Fibroblast of lung (primary cell): ENCODE results near the gene CHST11. TPM values are rescaled to one million over a fixed set of nuclear protein-coding genes. Genes with fewer than 3 reads are reported as not detected.
A peak's percentile ranks its signal among the peaks of the same experiment; 100 is the strongest.

Source experiments
- DNase-seq, 2 donors: peaks; one replicate each; pipeline versions ENCODE4 v3.0.0 to v3.0.0-alpha.2; 2010; ENCODE audit warnings: low read depth in 2 of 2
- H2AFZ ChIP-seq: 2 replicates; pipeline ENCODE4 v1.5.1; 2012; ENCODE audit warnings: low read length, control low read depth, inconsistent platforms
- H3K27ac ChIP-seq: 2 replicates; pipeline ENCODE4 v1.5.1; 2011; ENCODE audit warnings: low read length, control low read depth; ENCODE audit not compliant: insufficient read depth
- H3K27me3 ChIP-seq: 2 replicates; pipeline ENCODE4 v1.5.1; 2011; ENCODE audit warnings: mild to moderate bottlenecking, low read length; ENCODE audit not compliant: control insufficient read depth, insufficient read depth
- H3K36me3 ChIP-seq: 2 replicates; pipeline ENCODE4 v1.5.1; 2011; ENCODE audit warnings: low read length; ENCODE audit not compliant: control insufficient read depth, insufficient read depth
- H3K4me1 ChIP-seq: 2 replicates; pipeline ENCODE4 v1.5.1; 2011; ENCODE audit warnings: low read length; ENCODE audit not compliant: control insufficient read depth, insufficient read depth; ENCODE audit errors: extremely low read depth
- H3K4me2 ChIP-seq: 2 replicates; pipeline ENCODE4 v1.5.1; 2011; ENCODE audit warnings: low read length, control low read depth; ENCODE audit not compliant: insufficient read depth; ENCODE audit errors: extremely low read depth
- H3K4me3 ChIP-seq, 4 experiments: fragments of 200-600 bp in 1 of 4; sonication (generic) in 1 of 4; replicated peaks in 1 of 4; 2 replicates each; pipeline ENCODE4 v1.5.1; 2011 to 2016; ENCODE audit warnings: low read length in 4 of 4, low read depth in 3 of 4, mild to moderate bottlenecking in 3 of 4, control low read depth in 2 of 4, inconsistent platforms in 1 of 4, mixed read lengths in 1 of 4; ENCODE audit not compliant: insufficient read depth in 1 of 4; ENCODE audit errors: control extremely low read depth in 1 of 4
- H3K79me2 ChIP-seq: 2 replicates; pipeline ENCODE4 v1.5.1; 2012; ENCODE audit warnings: mild to moderate bottlenecking, low read length, inconsistent platforms; ENCODE audit not compliant: control insufficient read depth, insufficient read depth
- H3K9ac ChIP-seq: 2 replicates; pipeline ENCODE4 v1.5.1; 2011; ENCODE audit warnings: mild to moderate bottlenecking, low read length, control low read depth; ENCODE audit not compliant: insufficient read depth
- H3K9me3 ChIP-seq: 2 replicates; pipeline ENCODE4 v1.5.1; 2012; ENCODE audit warnings: low read depth, low read length; ENCODE audit not compliant: control insufficient read depth, insufficient read depth
- H4K20me1 ChIP-seq: 2 replicates; pipeline ENCODE4 v1.5.1; 2011; ENCODE audit warnings: low read length; ENCODE audit not compliant: control insufficient read depth, insufficient read depth; ENCODE audit errors: extremely low read depth
- CTCF ChIP-seq, 2 donors: IDR thresholded peaks in 1 of 2; conservative IDR thresholded peaks in 1 of 2; 1 replicate in 1 of 2; 2 replicates in 1 of 2; pipeline ENCODE4 v1.5.1; 2011 to 2012; ENCODE audit warnings: low read length in 2 of 2, control low read depth in 1 of 2, inconsistent platforms in 1 of 2, low read depth in 1 of 2, mild to moderate bottlenecking in 1 of 2
- EZH2 ChIP-seq: IDR thresholded peaks from 2 replicates; pipeline ENCODE4 v1.5.1; 2012; ENCODE audit warnings: low read length, control low read depth, mild to moderate bottlenecking; ENCODE audit errors: missing control alignments
- polyA plus RNA-seq, 2 donors: library from polyadenylated mRNA; depleted of rRNA in 1 of 2; stranded (reverse) in 1 of 2; unstranded in 1 of 2; fragments of >200 nt; gene quantifications; 2 replicates each; pipeline ENCODE4 v1.2.1, GENCODE V29; 2011 to 2012; ENCODE audit warnings: missing spikeins in 1 of 2
- total RNA-seq: library from RNA; depleted of rRNA; stranded (reverse); fragments of >200 nt; gene quantifications from 2 replicates; pipeline ENCODE4 v1.2.1, GENCODE V29; 2014

CHST11 gene
- total and polyA plus RNA-seq, 2 donors (not counting 1 experiment from before 2014, with no cell fraction given), result 3.5 to 9.1 TPM

GRCh38 chr12:104460041-104460719 lies 3.4 kb downstream of the CHST11 start:
- no peak for DNase-seq
- no peak overlapping the region for H3K4me3 ChIP-seq

GRCh38 chr12:104460973-104461698 lies 4.4 kb downstream of the CHST11 start:
- Histone ChIP-seq H3K4me1 (peaks cover 5% of the 10 kb centered on the region), H3K9me3 (no peaks in the 10 kb centered on the region), H2AFZ (no peak overlapping the region), H3K36me3 (no peaks in the 10 kb centered on the region), H3K9ac (no peak overlapping the region), H3K4me3 (no peak overlapping the region), H3K4me2 (no peak overlapping the region), H3K79me2 (peaks cover 25% of the 10 kb centered on the region), H4K20me1 (no peaks in the 10 kb centered on the region), H3K27ac (no peak overlapping the region), H3K27me3 (no peaks in the 10 kb centered on the region)
- peak in 1 of 2 donors; percentile 18 for DNase-seq
- no peak for TF ChIP-seq EZH2
- no peak for TF ChIP-seq CTCF (conservative IDR thresholded peaks at IDR 0.05 in 1 of 2, IDR thresholded peaks at IDR 0.05 in 1 of 2; ENCODE audit: low read depth in 1 of 2, low read length in 2 of 2)

More at GRCh38 chr12:104460041-104460719, 3.4 kb downstream of the CHST11 start:
- Histone ChIP-seq H3K9me3 (no peaks in the 10 kb centered on the region), H3K36me3 (no peaks in the 10 kb centered on the region), H3K4me1 (peaks cover 7% of the 10 kb centered on the region), H3K79me2 (peaks cover 25% of the 10 kb centered on the region), H3K9ac (no peak overlapping the region), H3K27me3 (no peaks in the 10 kb centered on the region), H3K27ac (no peak overlapping the region), H2AFZ (no peak overlapping the region), H3K4me2 (no peak overlapping the region), H4K20me1 (no peaks in the 10 kb centered on the region)
- no peak for TF ChIP-seq CTCF (conservative IDR thresholded peaks at IDR 0.05 in 1 of 2, IDR thresholded peaks at IDR 0.05 in 1 of 2; ENCODE audit: low read depth in 1 of 2, low read length in 2 of 2)
- no peak for TF ChIP-seq EZH2

- no peak overlapping the region for H3K4me3 ChIP-seq
- H3K36me3 ChIP-seq, result no peaks in the 10 kb centered on the region
- H3K27me3 ChIP-seq, result no peaks in the 10 kb centered on the region
- no peak overlapping the region for H3K27ac ChIP-seq
- no peaks in the 10 kb centered on the region for H3K9me3 ChIP-seq
- no peak overlapping the region for H2AFZ ChIP-seq
- no peak overlapping the region for H3K9ac ChIP-seq
- H4K20me1 ChIP-seq, result no peaks in the 10 kb centered on the region
- peaks cover 25% of the 10 kb centered on the region for H3K79me2 ChIP-seq
- no peak for TF ChIP-seq EZH2
- no peak for TF ChIP-seq CTCF (conservative IDR thresholded peaks at IDR 0.05 in 1 of 2, IDR thresholded peaks at IDR 0.05 in 1 of 2; ENCODE audit: low read depth in 1 of 2, low read length in 2 of 2)
- peaks cover 5% of the 10 kb centered on the region for H3K4me1 ChIP-seq
- H3K4me2 ChIP-seq, result no peak overlapping the region
- no peak for DNase-seq
Observed at GRCh38 chr12:104462325-104462724, 5.6 kb downstream of the CHST11 start.
